Endothelial cell (in vitro differentiated cells): ENCODE measurements around the gene DDX54. TPM values are rescaled to one million over a fixed set of nuclear protein-coding genes. Genes with fewer than 3 reads are reported as not detected.

ENCODE experiments used
- DNase-seq: peaks from one replicate; pipeline ENCODE4 v3.0.0; 2021; ENCODE audit warnings: low spot score
- H3K27ac Mint-ChIP-seq: one replicate; pipeline ENCODE4 v1.8.0; 2021; ENCODE audit warnings: mixed read lengths, inconsistent platforms; ENCODE audit not compliant: unreplicated experiment
- H3K27me3 Mint-ChIP-seq: one replicate; pipeline ENCODE4 v1.8.0; 2021; ENCODE audit warnings: mild to moderate bottlenecking, moderate library complexity, mixed read lengths, inconsistent platforms; ENCODE audit not compliant: unreplicated experiment
- H3K36me3 Mint-ChIP-seq: one replicate; pipeline ENCODE4 v1.8.0; 2021; ENCODE audit warnings: mild to moderate bottlenecking, low read depth, mixed read lengths, inconsistent platforms; ENCODE audit not compliant: unreplicated experiment
- H3K4me1 Mint-ChIP-seq: one replicate; pipeline ENCODE4 v1.8.0; 2021; ENCODE audit warnings: mild to moderate bottlenecking, mixed read lengths, inconsistent platforms; ENCODE audit not compliant: unreplicated experiment
- H3K4me3 Mint-ChIP-seq: one replicate; pipeline ENCODE4 v1.8.0; 2021; ENCODE audit warnings: mild to moderate bottlenecking, mixed read lengths, inconsistent platforms; ENCODE audit not compliant: unreplicated experiment
- H3K9me3 Mint-ChIP-seq: one replicate; pipeline ENCODE4 v1.8.0; 2021; ENCODE audit warnings: mixed read lengths, inconsistent platforms; ENCODE audit not compliant: unreplicated experiment
- CTCF ChIP-seq: fragments of 200-600 bp; sonication (generic); IDR thresholded peaks from one replicate; pipeline ENCODE4 v1.5.0; 2021; ENCODE audit warnings: antibody characterized with exemption; ENCODE audit not compliant: unreplicated experiment
- total RNA-seq: library from RNA; stranded (reverse); fragmentation: NEBNext Ultra II Directional; extraction: Animal tissue kit (Norgen Biotek cat#: 25700); gene quantifications from one replicate; pipeline ENCODE4 v1.2.1, GENCODE V29; 2021; ENCODE audit not compliant: unreplicated experiment

DDX54 gene
- total RNA-seq, 1 donor from 2014 or later: 47.5 TPM

- Mint-ChIP-seq H3K9me3 (no peaks in the 10 kb centered on the region), H3K27ac (no peak overlapping the region)
Observed at GRCh38 chr12:113186666-113187325, 1.5 kb upstream of the DDX54 start.

GRCh38 chr12:113186033-113186365 lies 721 bp upstream of the DDX54 start:
- DNase-seq: no peak
- Mint-ChIP-seq H3K4me3 (peak overlapping the region; percentile 90), H3K27me3 (peaks cover 3% of the 10 kb centered on the region), H3K36me3 (peaks cover 13% of the 10 kb centered on the region), H3K4me1 (peaks cover 11% of the 10 kb centered on the region), H3K27ac (no peak overlapping the region), H3K9me3 (no peaks in the 10 kb centered on the region)
- TF ChIP-seq CTCF: no peak

More at GRCh38 chr12:113186666-113187325, 1.5 kb upstream of the DDX54 start:
- peaks cover 11% of the 10 kb centered on the region for H3K4me1 Mint-ChIP-seq
- DNase-seq: no peak
- peak overlapping the region; percentile 90 for H3K4me3 Mint-ChIP-seq
- peaks cover 3% of the 10 kb centered on the region for H3K27me3 Mint-ChIP-seq
- H3K36me3 Mint-ChIP-seq: peaks cover 13% of the 10 kb centered on the region
- TF ChIP-seq CTCF: no peak

GRCh38 chr12:113184900-113185179 lies 438 bp downstream of the DDX54 start:
- peak; percentile 86 for DNase-seq

GRCh38 chr12:113184098-113184899 lies 979 bp downstream of the DDX54 start:
- H3K9me3 Mint-ChIP-seq: no peaks in the 10 kb centered on the region
- no peak for DNase-seq

More at GRCh38 chr12:113184900-113185179, 438 bp downstream of the DDX54 start:
- H3K4me3 Mint-ChIP-seq: peak overlapping the region; percentile 95
- peak overlapping the region; percentile 75 for H3K27ac Mint-ChIP-seq
- H3K27me3 Mint-ChIP-seq: peaks cover 4% of the 10 kb centered on the region
- H3K36me3 Mint-ChIP-seq: peaks cover 17% of the 10 kb centered on the region
- H3K4me1 Mint-ChIP-seq: peaks cover 11% of the 10 kb centered on the region
- TF ChIP-seq CTCF: no peak
- no peaks in the 10 kb centered on the region for H3K9me3 Mint-ChIP-seq

More at GRCh38 chr12:113184098-113184899, 979 bp downstream of the DDX54 start:
- H3K27me3 Mint-ChIP-seq: peaks cover 5% of the 10 kb centered on the region
- peak overlapping the region; percentile 75 for H3K27ac Mint-ChIP-seq
- H3K4me3 Mint-ChIP-seq: peak overlapping the region; percentile 95
- no peak for TF ChIP-seq CTCF
- H3K4me1 Mint-ChIP-seq: peaks cover 11% of the 10 kb centered on the region
- H3K36me3 Mint-ChIP-seq: peaks cover 17% of the 10 kb centered on the region
